H1 (cell line): ENCODE data around the gene NKAIN2. TPM values are rescaled to one million over a fixed set of nuclear protein-coding genes. Genes with fewer than 3 reads are reported as not detected.

Experiments used
- CTCF ChIA-PET: fragments of 300-600 bp; sonication (Branson Sonifier 250); formaldehyde crosslinking; loops from one replicate; lab custom pipeline; 2021; ENCODE audit not compliant: partially characterized antibody; lab: Charles Lee
- POLR2A ChIA-PET: fragments of 300-600 bp; sonication (Branson Sonifier 250); formaldehyde crosslinking; loops from one replicate; lab custom pipeline; 2021; ENCODE audit warnings: inconsistent platforms; ENCODE audit not compliant: partially characterized antibody; lab: Charles Lee
- DNase-seq, 2 experiments: peaks; one replicate each; pipeline versions ENCODE4 v3.0.0 to v3.0.0-alpha.2; 2010 to 2022; ENCODE audit warnings: low spot score in 2 of 2, low read depth in 1 of 2, mixed read lengths in 1 of 2
- FAIRE-seq: peaks from 2 replicates; lab custom pipeline; 2011; peaks lifted over from hg19 to GRCh38; lab: Jason Lieb, UNC
- H2AFZ ChIP-seq: 2 replicates; pipeline ENCODE4 v1.8.1; 2012; ENCODE audit warnings: low read length, inconsistent platforms
- H2AK5ac ChIP-seq: 2 replicates; pipeline ENCODE4 v1.6.1; 2013; ENCODE audit warnings: low read depth, low read length
- H2BK120ac ChIP-seq: replicated peaks from 2 replicates; pipeline ENCODE3; 2013; ENCODE audit warnings: low read depth, low read length, inconsistent platforms
- H2BK12ac ChIP-seq: 2 replicates; pipeline ENCODE4 v1.6.1; 2013; ENCODE audit warnings: low read depth, low read length
- H2BK15ac ChIP-seq: 2 replicates; pipeline ENCODE4 v1.6.1; 2013; ENCODE audit warnings: low read length
- H2BK20ac ChIP-seq: 2 replicates; pipeline ENCODE4 v1.6.1; 2013; ENCODE audit warnings: low read length
- H2BK5ac ChIP-seq: 2 replicates; pipeline ENCODE4 v1.6.1; 2013; ENCODE audit warnings: low read depth, low read length
- H3K14ac ChIP-seq: 2 replicates; pipeline ENCODE4 v1.6.1; 2013; ENCODE audit warnings: inconsistent platforms; ENCODE audit not compliant: insufficient read length
- H3K18ac ChIP-seq: 2 replicates; pipeline ENCODE4 v1.6.1; 2013; ENCODE audit warnings: low read length; ENCODE audit errors: extremely low read depth
- H3K23ac ChIP-seq: 2 replicates; pipeline ENCODE4 v1.6.1; 2013; ENCODE audit warnings: inconsistent platforms; ENCODE audit not compliant: insufficient read length
- H3K23me2 ChIP-seq: 2 replicates; pipeline ENCODE4 v1.6.1; 2013; ENCODE audit warnings: low read depth, low read length
- H3K27ac ChIP-seq: 2 replicates; pipeline ENCODE4 v1.6.1; 2011; ENCODE audit warnings: low read depth, low read length, inconsistent platforms
- H3K27me3 ChIP-seq, 4 experiments: replicated peaks in 1 of 4; 1 replicate in 1 of 4; 2 replicates in 3 of 4; pipeline versions ENCODE4 v1.6.1 to v1.8.1; 2011 to 2013; ENCODE audit warnings: low read length in 3 of 4, mild to moderate bottlenecking in 3 of 4, inconsistent platforms in 2 of 4, mixed read lengths in 2 of 4, moderate library complexity in 1 of 4; ENCODE audit not compliant: control insufficient read depth in 3 of 4, insufficient read depth in 3 of 4; ENCODE audit errors: extremely low read depth in 1 of 4
- H3K36me3 ChIP-seq, 4 experiments: 2 replicates each; pipeline versions ENCODE4 v1.6.1 to v1.8.1; 2011 to 2013; ENCODE audit warnings: mild to moderate bottlenecking in 4 of 4, low read length in 3 of 4, moderate library complexity in 2 of 4, control low read depth in 1 of 4, inconsistent platforms in 1 of 4; ENCODE audit not compliant: insufficient read depth in 4 of 4, control insufficient read depth in 2 of 4
- H3K4ac ChIP-seq: replicated peaks from 2 replicates; pipeline ENCODE3; 2013; ENCODE audit warnings: low read length, low read depth, mixed read lengths, inconsistent platforms; ENCODE audit not compliant: insufficient read length
- H3K4me1 ChIP-seq, 4 experiments: replicated peaks in 1 of 4; 1 replicate in 1 of 4; 2 replicates in 3 of 4; pipeline versions ENCODE4 v1.6.1 to v1.8.1; 2011 to 2013; ENCODE audit warnings: low read length in 3 of 4, inconsistent platforms in 2 of 4, mixed read lengths in 1 of 4; ENCODE audit not compliant: insufficient read depth in 4 of 4, control insufficient read depth in 3 of 4
- H3K4me2 ChIP-seq, 2 experiments: 2 replicates each; pipeline versions ENCODE4 v1.6.1 to v1.8.1; 2011 to 2013; ENCODE audit warnings: low read depth in 2 of 2, low read length in 2 of 2, control low read depth in 1 of 2, inconsistent platforms in 1 of 2, mild to moderate bottlenecking in 1 of 2; ENCODE audit not compliant: insufficient read depth in 1 of 2
- H3K4me3 ChIP-seq, 4 experiments: fragments of 200-600, 300-600 bp in 1 of 4; sonication (generic), shearing (Covaris generic), sonication (Bioruptor Twin) in 1 of 4; 2 replicates each; pipeline versions ENCODE4 v1.5.1 to v1.8.1; 2011 to 2016; ENCODE audit warnings: low read length in 4 of 4, low read depth in 3 of 4, control low read depth in 2 of 4, inconsistent platforms in 2 of 4, mild to moderate bottlenecking in 2 of 4, mixed read lengths in 1 of 4, moderate library complexity in 1 of 4; ENCODE audit not compliant: insufficient read depth in 2 of 4; ENCODE audit errors: extremely low read depth in 1 of 4
- H3K56ac ChIP-seq: replicated peaks from 2 replicates; pipeline ENCODE3; 2013; ENCODE audit warnings: low read depth, mild to moderate bottlenecking, mixed read lengths, low read length, inconsistent platforms; ENCODE audit not compliant: insufficient read length
- H3K79me1 ChIP-seq: 2 replicates; pipeline ENCODE4 v1.6.1; 2013; ENCODE audit warnings: low read depth, low read length, control low read depth
- H3K79me2 ChIP-seq, 2 experiments: 2 replicates each; pipeline versions ENCODE4 v1.6.1 to v1.8.1; 2012 to 2013; ENCODE audit warnings: low read length in 2 of 2, mild to moderate bottlenecking in 2 of 2, inconsistent platforms in 1 of 2; ENCODE audit not compliant: insufficient read depth in 2 of 2, control insufficient read depth in 1 of 2
- H3K9ac ChIP-seq, 4 experiments: replicated peaks in 1 of 4; 1 replicate in 1 of 4; 2 replicates in 3 of 4; pipeline versions ENCODE4 v1.6.1 to v1.8.1; 2011 to 2013; ENCODE audit warnings: low read depth in 3 of 4, low read length in 3 of 4, control low read depth in 2 of 4, mild to moderate bottlenecking in 2 of 4, moderate library complexity in 2 of 4, inconsistent platforms in 1 of 4; ENCODE audit errors: extremely low read depth in 1 of 4
- H3K9me3 ChIP-seq, 2 experiments: 2 replicates each; pipeline versions ENCODE4 v1.6.1 to v1.8.1; 2012 to 2013; ENCODE audit warnings: mild to moderate bottlenecking in 2 of 2, moderate library complexity in 2 of 2, control low read depth in 1 of 2, inconsistent platforms in 1 of 2, low read depth in 1 of 2, low read length in 1 of 2, mixed read lengths in 1 of 2; ENCODE audit not compliant: insufficient read depth in 2 of 2
- H4K20me1 ChIP-seq, 2 experiments: replicated peaks in 1 of 2; 2 replicates each; pipeline versions ENCODE3 to v1.8.1; 2011 to 2013; ENCODE audit warnings: inconsistent platforms in 2 of 2, low read length in 2 of 2, mild to moderate bottlenecking in 1 of 2; ENCODE audit not compliant: insufficient read depth in 2 of 2, control insufficient read depth in 1 of 2
- H4K5ac ChIP-seq: 2 replicates; pipeline ENCODE4 v1.6.1; 2013; ENCODE audit warnings: low read length, low read depth, mixed read lengths, inconsistent platforms; ENCODE audit not compliant: insufficient read length
- H4K8ac ChIP-seq: 2 replicates; pipeline ENCODE4 v1.8.0; 2013; ENCODE audit warnings: mild to moderate bottlenecking, moderate library complexity, low read length, inconsistent platforms; ENCODE audit not compliant: insufficient read depth; ENCODE audit errors: extremely low read depth
- H4K91ac ChIP-seq: replicated peaks from 2 replicates; pipeline ENCODE3; 2013; ENCODE audit warnings: low read length, mixed read lengths, inconsistent platforms; ENCODE audit not compliant: insufficient read length
- BCL11A ChIP-seq, 2 experiments: IDR thresholded peaks; one replicate each; pipeline ENCODE4 v1.6.1; 2011; ENCODE audit warnings: low read depth in 2 of 2, low read length in 2 of 2, mild to moderate bottlenecking in 2 of 2
- CEBPB ChIP-seq: IDR thresholded peaks from 2 replicates; pipeline ENCODE4 v1.6.1; 2012; ENCODE audit warnings: low read depth, low read length
- KDM1A ChIP-seq: fragments of 200-600, 300-600 bp; sonication (generic); IDR thresholded peaks from 2 replicates; pipeline ENCODE4 v1.7.1; 2016; ENCODE audit warnings: mild to moderate bottlenecking, low read length, borderline replicate concordance
- KDM5A ChIP-seq: fragments of 200-600 bp; IDR thresholded peaks from 2 replicates; pipeline ENCODE4 v1.7.1; 2012; ENCODE audit warnings: mild to moderate bottlenecking, low read length, inconsistent platforms, mixed read lengths
- PHF8 ChIP-seq: fragments of 200-600 bp; sonication (generic); conservative IDR thresholded peaks from 2 replicates; pipeline ENCODE4 v1.7.1; 2012; ENCODE audit warnings: low read depth, mild to moderate bottlenecking, inconsistent platforms, low read length, moderate library complexity
- POU5F1 ChIP-seq: IDR thresholded peaks from 2 replicates; pipeline ENCODE4 v1.6.1; 2011; ENCODE audit warnings: low read depth, mild to moderate bottlenecking, low read length, moderate library complexity
- SIN3A ChIP-seq, 2 experiments: IDR thresholded peaks in 1 of 2; conservative IDR thresholded peaks in 1 of 2; 2 replicates each; pipeline ENCODE4 v1.6.1; 2011 to 2012; ENCODE audit warnings: low read length in 2 of 2, improper control_type of control experiment in 1 of 2, low read depth in 1 of 2, mild to moderate bottlenecking in 1 of 2
- SIX5 ChIP-seq: IDR thresholded peaks from 2 replicates; pipeline ENCODE4 v1.6.1; 2011; ENCODE audit warnings: mild to moderate bottlenecking, low read depth, low read length
- SP1 ChIP-seq: IDR thresholded peaks from 2 replicates; pipeline ENCODE4 v1.6.1; 2011; ENCODE audit warnings: low read depth, low read length
- SP2 ChIP-seq: IDR thresholded peaks from 2 replicates; pipeline ENCODE4 v1.6.1; 2012; ENCODE audit warnings: mild to moderate bottlenecking, low read length, inconsistent platforms
- TBP ChIP-seq: IDR thresholded peaks from 2 replicates; pipeline ENCODE4 v1.6.1; 2011; ENCODE audit warnings: low read depth, low read length, improper control_type of control experiment
- WGBS, 2 experiments: shearing (Covaris generic) in 1 of 2; methylation state at CpG; one replicate each; pipeline versions ENCODE4 v1.1.6 to v1.1.7; 2013 to 2015; ENCODE audit warnings: low lambda C conversion rate in 2 of 2, mixed read lengths in 2 of 2, inconsistent platforms in 1 of 2, low coverage in 1 of 2, missing lambda C conversion rate in 1 of 2; ENCODE audit not compliant: insufficient replicate concordance in 2 of 2, insufficient coverage in 1 of 2, insufficient read length in 1 of 2; ENCODE audit errors: extremely low coverage in 1 of 2, missing lambda C conversion rate in 1 of 2; 5-methylcytosine and 5-hydroxymethylcytosine counted together
- polyA plus RNA-seq, 7 experiments: library from polyadenylated mRNA; depleted of rRNA in 3 of 7; stranded (reverse) in 5 of 7; unstranded in 2 of 7; fragments of >200 nt in 5 of 7; fragments of 200-250 nt in 2 of 7; gene quantifications; 1 replicate in 5 of 7; 2 replicates in 1 of 7; 4 replicates in 1 of 7; pipeline versions ENCODE4 v1.2.1 to v1.2.3, GENCODE V29; 2011 to 2013; ENCODE audit warnings: missing spikeins in 2 of 7, mixed read lengths in 2 of 7
- total RNA-seq: library from RNA; stranded (reverse); fragmentation: NEBNext Ultra II Directional; extraction: Animal tissue kit (Norgen Biotek cat#: 25700); gene quantifications from 2 replicates; pipeline ENCODE4 v1.2.1, GENCODE V29; 2021
- TF ChIP-seq, protein P1 (sequence below), 3 experiments: IDR thresholded peaks; 1 replicate in 2 of 3; 2 replicates in 1 of 3; pipeline versions ENCODE4 v1.5.1 to v1.6.1; 2011; ENCODE audit warnings: low read length in 3 of 3, mild to moderate bottlenecking in 3 of 3, inconsistent platforms in 2 of 3, low read depth in 1 of 3, moderate library complexity in 1 of 3; ENCODE audit not compliant: insufficient read depth in 1 of 3; ENCODE audit errors: control extremely low read depth in 1 of 3

The NKAIN2 gene
- total and polyA plus RNA-seq, 2 of the 8 experiments (the other 6 are each of a cell fraction or from before 2014, with no cell fraction given): 0.20 to 0.34 TPM

DNA sequence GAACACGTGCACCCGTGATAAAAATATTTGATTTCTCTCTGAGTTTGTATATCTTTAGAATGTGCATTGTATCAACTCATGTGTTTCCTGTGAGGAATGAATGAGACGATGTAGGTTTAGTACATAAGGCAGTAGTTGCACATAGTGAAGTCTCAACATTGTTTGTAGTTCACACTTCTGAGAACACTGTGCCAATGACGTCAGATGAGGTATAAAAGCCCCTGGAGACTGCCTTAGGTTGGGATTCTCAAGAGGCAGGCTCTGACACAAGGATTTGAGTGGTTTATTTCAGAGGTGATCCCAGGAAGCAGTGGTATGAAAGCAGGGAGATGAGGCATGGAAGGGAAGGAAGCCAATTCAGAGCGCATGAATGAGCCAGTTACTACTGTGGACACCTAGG is 2.6 kb upstream of the NKAIN2 start:
- no peak overlapping the region for H3K23ac ChIP-seq
- no peak overlapping the region for H2BK120ac ChIP-seq
- TF ChIP-seq BCL11A (IDR thresholded peaks at IDR 0.05; ENCODE audit: low read depth in 2 of 2, low read length in 2 of 2) (no peak), SP2 (no peak), SP1 (no peak), PHF8 (no peak), CEBPB (no peak), TBP (no peak), KDM5A (no peak), SIX5 (no peak), SIN3A (conservative IDR thresholded peaks at IDR 0.05 in 1 of 2, IDR thresholded peaks at IDR 0.05 in 1 of 2; ENCODE audit: low read depth in 1 of 2, low read length in 2 of 2) (no peak), KDM1A (no peak), POU5F1 (no peak)
- TF ChIP-seq, protein P1, sequence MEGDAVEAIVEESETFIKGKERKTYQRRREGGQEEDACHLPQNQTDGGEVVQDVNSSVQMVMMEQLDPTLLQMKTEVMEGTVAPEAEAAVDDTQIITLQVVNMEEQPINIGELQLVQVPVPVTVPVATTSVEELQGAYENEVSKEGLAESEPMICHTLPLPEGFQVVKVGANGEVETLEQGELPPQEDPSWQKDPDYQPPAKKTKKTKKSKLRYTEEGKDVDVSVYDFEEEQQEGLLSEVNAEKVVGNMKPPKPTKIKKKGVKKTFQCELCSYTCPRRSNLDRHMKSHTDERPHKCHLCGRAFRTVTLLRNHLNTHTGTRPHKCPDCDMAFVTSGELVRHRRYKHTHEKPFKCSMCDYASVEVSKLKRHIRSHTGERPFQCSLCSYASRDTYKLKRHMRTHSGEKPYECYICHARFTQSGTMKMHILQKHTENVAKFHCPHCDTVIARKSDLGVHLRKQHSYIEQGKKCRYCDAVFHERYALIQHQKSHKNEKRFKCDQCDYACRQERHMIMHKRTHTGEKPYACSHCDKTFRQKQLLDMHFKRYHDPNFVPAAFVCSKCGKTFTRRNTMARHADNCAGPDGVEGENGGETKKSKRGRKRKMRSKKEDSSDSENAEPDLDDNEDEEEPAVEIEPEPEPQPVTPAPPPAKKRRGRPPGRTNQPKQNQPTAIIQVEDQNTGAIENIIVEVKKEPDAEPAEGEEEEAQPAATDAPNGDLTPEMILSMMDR (IDR thresholded peaks at IDR 0.05; ENCODE audit: control extremely low read depth in 1 of 3, insufficient read depth in 1 of 3, low read depth in 1 of 3, low read length in 3 of 3): no peak
- no peak overlapping the region for H4K91ac ChIP-seq
- H4K5ac ChIP-seq: no peak overlapping the region
- no peak for DNase-seq
- no peaks in the 10 kb centered on the region for H3K79me1 ChIP-seq
- H3K9ac ChIP-seq: no peak overlapping the region
- WGBS, 2 experiments: 91% methylated on average over 5 of the region's 5 CpGs; no CpG with 5 or more reads in 1 of the 2 experiments
- H2BK12ac ChIP-seq: no peak overlapping the region
- no peak for FAIRE-seq
- H3K9me3 ChIP-seq: no peaks in the 10 kb centered on the region
- H3K27me3 ChIP-seq: peaks cover 3 to 15% (median 11%) of the 10 kb centered on the region in 4 experiments
- H2BK15ac ChIP-seq: no peak overlapping the region
- H3K23me2 ChIP-seq: peaks cover 8% of the 10 kb centered on the region; the same call in 1 of the 2 replicates
- no peak overlapping the region for H3K4me3 ChIP-seq
- H3K14ac ChIP-seq: no peak overlapping the region
- no peak overlapping the region for H2BK20ac ChIP-seq
- H3K36me3 ChIP-seq: no peaks in the 10 kb centered on the region
- no peak overlapping the region for H3K4ac ChIP-seq
- H2AK5ac ChIP-seq: no peak overlapping the region
- H3K4me2 ChIP-seq: no peak overlapping the region
- no peak overlapping the region for H3K18ac ChIP-seq
- H3K79me2 ChIP-seq: no peaks in the 10 kb centered on the region
- H3K27ac ChIP-seq: no peak overlapping the region
- H3K4me1 ChIP-seq: no peaks in the 10 kb centered on the region; a peak in 1 of 7 replicates
- no peak overlapping the region for H4K8ac ChIP-seq
- no peak overlapping the region for H2AFZ ChIP-seq
- no peak overlapping the region for H3K56ac ChIP-seq
- no peaks in the 10 kb centered on the region for H4K20me1 ChIP-seq
- POLR2A ChIA-PET: no interaction called here
- H2BK5ac ChIP-seq: no peak overlapping the region
- CTCF ChIA-PET: interaction anchor here (0.6 to 3.8 kb wide), 8 partner anchors 9 to 1391 kb away, joined by 3 to 20 read pairs (median 4); no protein-coding TSS in a partner anchor
